KOPT-K1 (cell line): Measurements from ENCODE around the gene HNRNPU.

Experiments
- H3K27ac ChIP-seq: fragments of 200-600 bp; sonication (generic); 2 replicates; pipeline ENCODE4 v1.5.1; 2016; ENCODE audit warnings: antibody characterized with exemption, mild to moderate bottlenecking, low read depth, low read length; ENCODE audit not compliant: poor library complexity, severe bottlenecking
- H3K36me3 ChIP-seq: fragments of 200-600 bp; sonication (generic); 2 replicates; pipeline ENCODE4 v1.5.1; 2017; ENCODE audit warnings: antibody characterized with exemption, mild to moderate bottlenecking, low read length, moderate library complexity; ENCODE audit not compliant: insufficient read depth
- H3K9me3 ChIP-seq: fragments of 200-600 bp; sonication (generic); 2 replicates; pipeline ENCODE4 v1.5.1; 2017; ENCODE audit warnings: antibody characterized with exemption, low read length, mild to moderate bottlenecking; ENCODE audit not compliant: insufficient read depth, poor library complexity, severe bottlenecking

HNRNPU gene

DNA sequence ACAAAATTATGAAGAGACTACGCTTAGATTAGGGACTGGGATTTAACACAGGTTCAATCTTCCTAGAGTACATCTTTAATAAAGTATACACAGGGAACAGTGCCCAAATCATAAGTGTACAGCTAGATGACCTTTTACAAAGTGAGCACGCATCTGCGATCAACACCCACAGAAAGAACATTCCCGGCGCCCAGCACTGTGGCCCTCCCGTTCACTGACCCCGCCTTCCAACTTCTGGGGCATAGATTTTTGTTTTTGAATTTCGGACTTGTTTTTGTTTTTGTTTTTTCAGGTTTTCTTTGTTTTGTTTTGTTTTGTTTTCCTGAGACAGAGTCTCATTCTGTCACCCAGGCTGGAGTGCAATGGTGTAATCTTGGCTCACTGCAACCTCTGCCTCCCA lies 59.5 kb downstream of the HNRNPU start:
- no peak overlapping the region for H3K27ac ChIP-seq
- H3K9me3 ChIP-seq: no peaks in the 10 kb centered on the region
- no peaks in the 10 kb centered on the region for H3K36me3 ChIP-seq

DNA sequence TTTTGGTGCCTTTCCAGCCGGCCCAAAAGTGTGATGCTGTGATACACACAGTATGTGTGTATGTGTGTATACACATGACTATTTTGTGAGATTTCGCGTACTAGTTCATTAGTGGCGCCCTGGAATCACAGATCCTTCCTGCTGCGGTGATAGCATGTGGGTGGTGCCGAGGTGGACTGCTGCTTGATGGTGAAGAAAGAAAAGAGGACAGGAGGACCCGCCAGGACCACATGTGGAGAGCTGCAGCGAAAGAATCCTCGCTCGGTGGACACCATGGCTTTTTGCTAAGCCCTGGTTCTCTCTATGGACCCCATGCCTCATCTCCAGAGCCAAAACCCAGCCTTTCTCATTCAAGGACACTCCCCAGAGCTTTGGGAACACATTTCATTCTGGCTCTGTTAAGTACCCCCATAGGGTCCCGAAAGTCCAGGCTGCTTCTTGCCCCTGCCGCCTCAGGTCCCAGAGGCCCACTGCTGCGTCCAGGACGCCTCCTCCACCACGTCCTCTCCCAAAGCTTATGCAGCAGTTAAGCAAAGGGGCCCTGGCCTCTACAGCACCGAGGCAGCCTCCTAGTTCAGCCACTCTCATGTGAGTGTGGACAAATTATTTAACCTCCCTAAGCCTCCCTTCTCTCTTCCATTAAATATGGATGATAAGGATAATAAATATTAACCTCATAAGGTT lies 61.6 kb downstream of the HNRNPU start:
- H3K27ac ChIP-seq: no peak overlapping the region
- H3K36me3 ChIP-seq: no peaks in the 10 kb centered on the region
- no peaks in the 10 kb centered on the region for H3K9me3 ChIP-seq

DNA sequence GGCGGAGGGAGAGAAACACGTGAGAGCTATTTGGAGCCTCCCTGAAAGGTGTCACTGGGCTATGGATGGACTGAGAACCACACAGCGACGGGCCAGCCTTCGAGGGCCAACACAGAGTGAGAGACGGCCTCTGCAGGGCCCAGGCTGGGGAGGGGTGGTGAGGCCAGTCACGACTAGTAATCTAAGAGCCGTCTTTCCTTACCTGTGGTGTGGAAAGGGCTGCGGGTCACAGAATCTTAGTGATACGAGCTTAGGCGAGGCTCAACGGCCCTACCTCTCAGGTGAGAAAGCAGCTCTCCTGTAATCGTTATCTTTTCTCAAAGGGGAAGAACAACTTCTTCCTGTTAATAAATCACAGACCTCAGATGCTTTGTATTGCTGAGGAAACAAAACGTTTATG lies 62.3 kb downstream of the HNRNPU start:
- Histone ChIP-seq H3K27ac (no peak overlapping the region), H3K36me3 (no peaks in the 10 kb centered on the region), H3K9me3 (no peaks in the 10 kb centered on the region)

GRCh38 chr1:244801246-244801645 lies 63.1 kb downstream of the HNRNPU start:
- H3K36me3 ChIP-seq: no peaks in the 10 kb centered on the region
- no peaks in the 10 kb centered on the region for H3K9me3 ChIP-seq
- H3K27ac ChIP-seq: no peak overlapping the region

- H3K27ac ChIP-seq: no peak overlapping the region
These were observed 63.5 kb downstream of the HNRNPU start for GRCh38 chr1:244800821-244801220.

More at GRCh38 chr1:244800821-244801220, 63.5 kb downstream of the HNRNPU start:
- H3K9me3 ChIP-seq: no peaks in the 10 kb centered on the region
- H3K36me3 ChIP-seq: no peaks in the 10 kb centered on the region
